ENCODE measurements around the gene FSTL4. TPM values are rescaled to one million over a fixed set of nuclear protein-coding genes. Genes with fewer than 3 reads are reported as not detected.

The FSTL4 gene
- total RNA-seq, 2 experiments from 2014 or later = not detected

- H4K20me1 ChIP-seq (ENCODE audit: insufficient read depth, low read length) = no peaks in the 10 kb centered on the region
- no peak for TF ChIP-seq EZH2phosphoT487 (IDR thresholded peaks at IDR 0.05; ENCODE audit: borderline replicate concordance, low read depth, low read length)
- TF ChIP-seq, protein P1, sequence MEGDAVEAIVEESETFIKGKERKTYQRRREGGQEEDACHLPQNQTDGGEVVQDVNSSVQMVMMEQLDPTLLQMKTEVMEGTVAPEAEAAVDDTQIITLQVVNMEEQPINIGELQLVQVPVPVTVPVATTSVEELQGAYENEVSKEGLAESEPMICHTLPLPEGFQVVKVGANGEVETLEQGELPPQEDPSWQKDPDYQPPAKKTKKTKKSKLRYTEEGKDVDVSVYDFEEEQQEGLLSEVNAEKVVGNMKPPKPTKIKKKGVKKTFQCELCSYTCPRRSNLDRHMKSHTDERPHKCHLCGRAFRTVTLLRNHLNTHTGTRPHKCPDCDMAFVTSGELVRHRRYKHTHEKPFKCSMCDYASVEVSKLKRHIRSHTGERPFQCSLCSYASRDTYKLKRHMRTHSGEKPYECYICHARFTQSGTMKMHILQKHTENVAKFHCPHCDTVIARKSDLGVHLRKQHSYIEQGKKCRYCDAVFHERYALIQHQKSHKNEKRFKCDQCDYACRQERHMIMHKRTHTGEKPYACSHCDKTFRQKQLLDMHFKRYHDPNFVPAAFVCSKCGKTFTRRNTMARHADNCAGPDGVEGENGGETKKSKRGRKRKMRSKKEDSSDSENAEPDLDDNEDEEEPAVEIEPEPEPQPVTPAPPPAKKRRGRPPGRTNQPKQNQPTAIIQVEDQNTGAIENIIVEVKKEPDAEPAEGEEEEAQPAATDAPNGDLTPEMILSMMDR (conservative IDR thresholded peaks at IDR 0.05; ENCODE audit: low read length) = no peak
- 0 out of 2 replicates have a peak, but pooled peaks cover 4% of the 10 kb centered on the region for H3K9me2 ChIP-seq (ENCODE audit: insufficient read depth, low read length)
- no peak overlapping the region for H2AFZ ChIP-seq (ENCODE audit: low read length)
- BruUV-seq (replicated peaks) = no TSS peak
- ChIA-PET CTCF (ENCODE audit: unreplicated experiment) (no interaction called here), POLR2A (no interaction called here)
- intact Hi-C loops (cut with micrococcal nuclease; ENCODE audit: unreplicated experiment) = no loop called here
- H3K9me3 ChIP-seq (ENCODE audit: low read length) = no peaks in the 10 kb centered on the region
- H3K4me3 ChIP-seq (ENCODE audit: low read depth, low read length, poor library complexity, severe bottlenecking) = no peak overlapping the region
- H3K4me2 ChIP-seq (ENCODE audit: low read length) = no peak overlapping the region
- no peaks in the 10 kb centered on the region for H3K79me2 ChIP-seq (ENCODE audit: insufficient read depth, low read depth, low read length)
- H3K4me1 ChIP-seq (ENCODE audit: insufficient read depth, low read length, poor library complexity, severe bottlenecking) = no peaks in the 10 kb centered on the region
- H3K36me3 ChIP-seq (ENCODE audit: insufficient read depth, low read length) = no peaks in the 10 kb centered on the region
- no peak for DNase-seq (ENCODE audit: low spot score)
- no peak overlapping the region for H3K27ac ChIP-seq (ENCODE audit: low read depth, low read length, poor library complexity, severe bottlenecking)
Observed at GRCh38 chr5:133371371-133372155, 240.8 kb downstream of the FSTL4 start.

- intact Hi-C loops (cut with micrococcal nuclease; ENCODE audit: unreplicated experiment) = no loop called here
- ChIA-PET POLR2A (no interaction called here), CTCF (ENCODE audit: unreplicated experiment) (no interaction called here)
- H3K4me1 ChIP-seq (ENCODE audit: insufficient read depth, low read length, poor library complexity, severe bottlenecking) = no peaks in the 10 kb centered on the region
- no peaks in the 10 kb centered on the region for H3K79me2 ChIP-seq (ENCODE audit: insufficient read depth, low read depth, low read length)
- H4K20me1 ChIP-seq (ENCODE audit: insufficient read depth, low read length) = no peaks in the 10 kb centered on the region
- no peak overlapping the region for H2AFZ ChIP-seq (ENCODE audit: low read length)
- no peak overlapping the region for H3K4me3 ChIP-seq (ENCODE audit: low read depth, low read length, poor library complexity, severe bottlenecking)
- no TSS peak for BruUV-seq (replicated peaks)
- H3K9me3 ChIP-seq (ENCODE audit: low read length) = no peaks in the 10 kb centered on the region
- H3K9me2 ChIP-seq (ENCODE audit: insufficient read depth, low read length) = 0 out of 2 replicates have a peak, but pooled peaks cover 4% of the 10 kb centered on the region
- H3K4me2 ChIP-seq (ENCODE audit: low read length) = no peak overlapping the region
- TF ChIP-seq, protein P1 (conservative IDR thresholded peaks at IDR 0.05; ENCODE audit: low read length) = no peak
- no peak for TF ChIP-seq EZH2phosphoT487 (IDR thresholded peaks at IDR 0.05; ENCODE audit: borderline replicate concordance, low read depth, low read length)
- DNase-seq (ENCODE audit: low spot score) = no peak
- H3K27ac ChIP-seq (ENCODE audit: low read depth, low read length, poor library complexity, severe bottlenecking) = no peak overlapping the region
- no peaks in the 10 kb centered on the region for H3K36me3 ChIP-seq (ENCODE audit: insufficient read depth, low read length)
Observed at GRCh38 chr5:133370904-133371303, 241.4 kb downstream of the FSTL4 start.
